HG02981 (cell line): ENCODE results near the gene GPR142.
"Not testable (repeated sequence)": the region's sequence is repeated elsewhere in the genome, so short reads cannot be mapped to it uniquely, and the experiment has no call there.

Experiments used
- ATAC-seq: cut with Tn5 transposase; IDR thresholded peaks from one replicate; pipeline ENCODE4 v1.9.1; 2021; ENCODE audit warnings: mild to moderate bottlenecking, moderate library complexity; ENCODE audit not compliant: unreplicated experiment

Gene GPR142

GRCh38 chr17:74390680-74391653 is 23.7 kb downstream of the GPR142 start:
- ATAC-seq: no peak

GRCh38 chr17:74391771-74392170 is 24.5 kb downstream of the GPR142 start:
- no peak for ATAC-seq

- ATAC-seq: no peak
Measured at GRCh38 chr17:74392848-74393247, 25.5 kb downstream of the GPR142 start.

- ATAC-seq: no peak
Measured at GRCh38 chr17:74393346-74393942, 26.1 kb downstream of the GPR142 start.

GRCh38 chr17:74394275-74394950 is 27.1 kb downstream of the GPR142 start:
- no peak for ATAC-seq

GRCh38 chr17:74394977-74395376 is 27.7 kb downstream of the GPR142 start:
- no peak for ATAC-seq

GRCh38 chr17:74396567-74396966 is 29.3 kb downstream of the GPR142 start:
- no peak for ATAC-seq

GRCh38 chr17:74402048-74402447 is 34.7 kb downstream of the GPR142 start:
- no peak for ATAC-seq

GRCh38 chr17:74403512-74404137 is 36.3 kb downstream of the GPR142 start:
- ATAC-seq: no peak

GRCh38 chr17:74404218-74404617 is 36.9 kb downstream of the GPR142 start:
- ATAC-seq: no peak

GRCh38 chr17:74404789-74405188 is 37.5 kb downstream of the GPR142 start:
- ATAC-seq: no peak

- ATAC-seq: not testable (repeated sequence)
Measured at GRCh38 chr17:74405311-74405710, 38.0 kb downstream of the GPR142 start.

GRCh38 chr17:74407384-74407783 is 40.1 kb downstream of the GPR142 start:
- ATAC-seq: no peak

- no peak for ATAC-seq
Measured at GRCh38 chr17:74408262-74408661, 41.0 kb downstream of the GPR142 start.

GRCh38 chr17:74408815-74409214 is 41.5 kb downstream of the GPR142 start:
- no peak for ATAC-seq

GRCh38 chr17:74410001-74410443 is 42.7 kb downstream of the GPR142 start:
- no peak for ATAC-seq

- ATAC-seq: no peak
Measured at GRCh38 chr17:74412581-74412980, 45.3 kb downstream of the GPR142 start.

- no peak for ATAC-seq
Measured at GRCh38 chr17:74413491-74413890, 46.2 kb downstream of the GPR142 start.

GRCh38 chr17:74414510-74414909 is 47.2 kb downstream of the GPR142 start:
- ATAC-seq: no peak

GRCh38 chr17:74415608-74416396 is 48.5 kb downstream of the GPR142 start:
- ATAC-seq: no peak
